ENCODE data around the gene MTSS2. TPM values are rescaled to one million over a fixed set of nuclear protein-coding genes. Genes with fewer than 3 reads are reported as not detected.

The MTSS2 gene
- total RNA-seq, 1 experiment from 2014 or later = 64.1 TPM

DNA sequence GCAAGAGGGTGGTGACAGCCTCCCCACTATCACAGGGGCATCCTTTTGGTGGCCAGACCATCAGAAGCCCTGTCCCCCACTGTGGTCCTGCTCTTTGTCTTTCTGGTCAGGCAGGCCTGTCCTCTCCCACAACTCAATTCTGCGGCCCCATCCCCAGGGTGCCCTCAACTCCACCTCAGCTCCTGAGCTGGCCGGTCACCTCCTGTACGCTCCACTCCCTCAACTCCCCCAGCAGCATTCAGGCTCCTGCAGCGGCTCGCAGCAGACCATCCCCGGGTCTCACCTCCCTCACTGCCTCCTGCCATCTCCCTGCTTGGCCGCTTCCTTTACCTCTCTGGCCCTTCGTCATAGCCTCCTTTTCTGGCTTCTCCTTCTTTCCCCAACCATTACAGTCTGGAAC, 43.4 kb upstream of the MTSS2 start:
- Mint-ChIP-seq H3K4me1 (ENCODE audit: low read depth, unreplicated experiment) (no peaks in the 10 kb centered on the region), H3K4me3 (ENCODE audit: unreplicated experiment) (no peak overlapping the region), H3K36me3 (ENCODE audit: insufficient read depth, unreplicated experiment) (peaks cover 5% of the 10 kb centered on the region), H3K9me3 (ENCODE audit: unreplicated experiment) (peaks cover 10% of the 10 kb centered on the region), H3K27ac (ENCODE audit: unreplicated experiment) (no peak overlapping the region), H3K27me3 (ENCODE audit: insufficient read depth, unreplicated experiment) (no peaks in the 10 kb centered on the region)
- H3K9me3 ChIP-seq = no peaks in the 10 kb centered on the region
- no TSS peak for BruUV-seq (replicated peaks)
- no peak overlapping the region for H3K4me3 ChIP-seq (ENCODE audit: low read depth, low read length)
- peaks cover 14% of the 10 kb centered on the region for H3K4me1 ChIP-seq
- ChIA-PET POLR2A (no interaction called here), CTCF (no interaction called here)
- intact Hi-C loops (cut with micrococcal nuclease; ENCODE audit: unreplicated experiment) = no loop called here
- TF ChIP-seq CTCF (IDR thresholded peaks at IDR 0.05; ENCODE audit: insufficient read depth in 1 of 2, low read depth in 1 of 2, low read length in 1 of 2, severe bottlenecking in 1 of 2, unreplicated experiment in 1 of 2) = no peak
- no peaks in the 10 kb centered on the region for H3K27me3 ChIP-seq (replicated peaks; ENCODE audit: control insufficient read depth, insufficient read depth, low read length)
- DNase-seq = no peak
- H3K36me3 ChIP-seq (ENCODE audit: control insufficient read depth, insufficient read depth, low read length) = no peaks in the 10 kb centered on the region; the same call in 1 of the 2 replicates

- TF ChIP-seq CTCF (IDR thresholded peaks at IDR 0.05; ENCODE audit: insufficient read depth in 1 of 2, low read depth in 1 of 2, low read length in 1 of 2, severe bottlenecking in 1 of 2, unreplicated experiment in 1 of 2) = no peak
- Histone ChIP-seq H3K27me3 (replicated peaks; ENCODE audit: control insufficient read depth, insufficient read depth, low read length) (no peaks in the 10 kb centered on the region), H3K4me1 (peaks cover 18% of the 10 kb centered on the region), H3K4me3 (ENCODE audit: low read depth, low read length) (no peak overlapping the region), H3K36me3 (ENCODE audit: control insufficient read depth, insufficient read depth, low read length) (no peaks in the 10 kb centered on the region; the same call in 1 of the 2 replicates), H3K9me3 (no peaks in the 10 kb centered on the region)
- Mint-ChIP-seq H3K27ac (ENCODE audit: unreplicated experiment) (no peak overlapping the region), H3K4me1 (ENCODE audit: low read depth, unreplicated experiment) (no peaks in the 10 kb centered on the region), H3K4me3 (ENCODE audit: unreplicated experiment) (no peak overlapping the region), H3K27me3 (ENCODE audit: insufficient read depth, unreplicated experiment) (no peaks in the 10 kb centered on the region), H3K36me3 (ENCODE audit: insufficient read depth, unreplicated experiment) (peaks cover 4% of the 10 kb centered on the region), H3K9me3 (ENCODE audit: unreplicated experiment) (peaks cover 5% of the 10 kb centered on the region)
- no TSS peak for BruUV-seq (replicated peaks)
- no peak for DNase-seq
- intact Hi-C loops (cut with micrococcal nuclease; ENCODE audit: unreplicated experiment) = no loop called here
- POLR2A ChIA-PET = no interaction called here
- CTCF ChIA-PET = no interaction called here
Measured at GRCh38 chr16:70728150-70728549, 42.3 kb upstream of the MTSS2 start.

DNA sequence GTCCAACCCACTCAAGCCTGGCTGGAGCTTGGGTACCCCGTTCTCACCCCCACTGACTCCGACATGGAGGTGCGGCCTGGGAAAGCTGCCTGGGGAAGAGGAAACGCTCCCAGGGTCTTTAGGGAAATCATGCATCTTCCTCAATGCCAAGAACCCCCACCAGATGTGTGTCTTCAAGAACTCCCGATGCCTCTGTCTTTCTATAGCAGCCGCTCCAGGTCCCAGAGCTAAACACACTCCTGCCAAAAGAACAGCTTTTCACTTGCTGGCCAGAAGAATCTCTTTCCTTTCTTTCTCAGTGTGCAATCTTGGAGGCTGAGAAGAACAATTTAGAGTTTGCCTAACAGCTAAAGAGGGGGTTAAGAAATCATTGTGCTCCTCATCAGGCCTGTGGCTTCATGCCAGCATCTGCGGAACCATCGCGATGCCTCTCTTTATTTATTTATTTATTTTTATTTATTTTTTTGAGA, 41.1 kb upstream of the MTSS2 start:
- Mint-ChIP-seq H3K4me1 (ENCODE audit: low read depth, unreplicated experiment) (no peaks in the 10 kb centered on the region), H3K27me3 (ENCODE audit: insufficient read depth, unreplicated experiment) (no peaks in the 10 kb centered on the region), H3K4me3 (ENCODE audit: unreplicated experiment) (no peak overlapping the region), H3K9me3 (ENCODE audit: unreplicated experiment) (no peaks in the 10 kb centered on the region), H3K27ac (ENCODE audit: unreplicated experiment) (no peak overlapping the region), H3K36me3 (ENCODE audit: insufficient read depth, unreplicated experiment) (no peaks in the 10 kb centered on the region)
- Histone ChIP-seq H3K36me3 (ENCODE audit: control insufficient read depth, insufficient read depth, low read length) (no peaks in the 10 kb centered on the region; the same call in 1 of the 2 replicates), H3K4me3 (ENCODE audit: low read depth, low read length) (no peak overlapping the region), H3K4me1 (peaks cover 18% of the 10 kb centered on the region), H3K27me3 (replicated peaks; ENCODE audit: control insufficient read depth, insufficient read depth, low read length) (no peaks in the 10 kb centered on the region), H3K9me3 (no peaks in the 10 kb centered on the region)
- TF ChIP-seq CTCF (IDR thresholded peaks at IDR 0.05; ENCODE audit: insufficient read depth in 1 of 2, low read depth in 1 of 2, low read length in 1 of 2, severe bottlenecking in 1 of 2, unreplicated experiment in 1 of 2) = no peak
- ChIA-PET CTCF (no interaction called here), POLR2A (no interaction called here)
- no TSS peak for BruUV-seq (replicated peaks)
- DNase-seq = no peak
- intact Hi-C loops (cut with micrococcal nuclease; ENCODE audit: unreplicated experiment) = no loop called here

Data from Caco-2 (cell line).